Motor neuron (in vitro differentiated cells): Measurements from ENCODE around the gene IGF1R. TPM values are rescaled to one million over a fixed set of nuclear protein-coding genes. Genes with fewer than 3 reads are reported as not detected.

Experiments
- ATAC-seq, 8 experiments: fragments of 200-7000 bp; cut with Tn5 transposase; replicated peaks in 6 of 8; 2 replicates each; pipeline ENCODE4 v1.8.0; 2021; ENCODE audit warnings: mild to moderate bottlenecking in 8 of 8, moderate library complexity in 8 of 8
- H3K27ac ChIP-seq, 2 donors: fragments of 250-450 bp; sonication (Bioruptor Pico); 2 replicates each; pipeline ENCODE4 v1.9.0; 2021; ENCODE audit warnings: antibody characterized with exemption in 2 of 2, mild to moderate bottlenecking in 2 of 2, moderate library complexity in 1 of 2
- H3K4me1 ChIP-seq, 2 donors: fragments of 250-450 bp; sonication (Bioruptor Pico); replicated peaks in 1 of 2; 2 replicates each; pipeline ENCODE4 v1.6.1; 2021; ENCODE audit warnings: antibody characterized with exemption in 2 of 2, mild to moderate bottlenecking in 2 of 2, moderate library complexity in 1 of 2
- H3K4me3 ChIP-seq, 5 donors: fragments of 250-450 bp; sonication (Bioruptor Pico); 2 replicates each; pipeline ENCODE4 v1.9.0; 2021; ENCODE audit warnings: antibody characterized with exemption in 5 of 5, mild to moderate bottlenecking in 5 of 5, moderate library complexity in 4 of 5
- WGBS, 10 experiments: fragments of 450-650 bp; shearing (Covaris generic); methylation state at CpG; one replicate each; pipeline ENCODE4 v1.0.0; 2022; 5-methylcytosine and 5-hydroxymethylcytosine counted together
- in situ Hi-C, 9 experiments: fragments of 400-800 bp; cut with MboI; loops; one replicate each; pipeline ENCODE4 v1.15.0; 2021; ENCODE audit warnings: low sequenced_read_pairs in 9 of 9, low pct_unique_long_range_greater_than_20kb in 2 of 9; ENCODE audit not compliant: unreplicated experiment in 9 of 9
- total RNA-seq, 8 experiments: library from RNA; unstranded; fragments of 300-600 nt; gene quantifications; 2 replicates each; pipeline versions ENCODE4 v1.2.3 to v1.2.4, GENCODE V29; 2022

Gene IGF1R
- total RNA-seq, 8 experiments from 2014 or later, result 12.5 to 43.5 (median 26.1) TPM

DNA sequence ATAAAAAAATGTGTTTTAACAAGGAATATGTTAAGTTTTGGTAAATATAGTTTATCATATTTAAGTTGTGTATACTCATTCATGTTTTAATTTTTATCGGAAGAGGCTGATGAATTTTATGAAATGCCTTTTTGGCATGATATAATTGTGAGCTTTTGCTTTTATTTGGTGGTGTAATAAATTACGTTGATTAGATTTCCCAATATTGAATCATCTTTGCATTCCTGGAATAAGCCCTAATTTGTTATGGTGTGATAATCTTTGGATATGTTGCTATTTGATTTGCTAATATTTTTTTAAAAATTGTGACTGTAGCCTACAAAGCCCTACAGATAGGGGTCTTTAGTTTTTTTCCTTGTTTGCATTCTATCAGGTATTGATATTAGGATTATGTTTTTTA lies 107.4 kb downstream of the IGF1R start:
- H3K27ac ChIP-seq, result no peak overlapping the region
- peaks cover 16 to 19% of the 10 kb centered on the region in 2 donors for H3K4me1 ChIP-seq
- in situ Hi-C loops, result no loop called here
- WGBS, 10 experiments, result 8 to 100% (median 89%) methylated on average over 1 to 2 of the region's 2 CpGs; no CpG with 5 or more reads in 1 of the 10 experiments
- no peak overlapping the region for H3K4me3 ChIP-seq
- peak in 1 of 8 experiments; percentile 49 for ATAC-seq

DNA sequence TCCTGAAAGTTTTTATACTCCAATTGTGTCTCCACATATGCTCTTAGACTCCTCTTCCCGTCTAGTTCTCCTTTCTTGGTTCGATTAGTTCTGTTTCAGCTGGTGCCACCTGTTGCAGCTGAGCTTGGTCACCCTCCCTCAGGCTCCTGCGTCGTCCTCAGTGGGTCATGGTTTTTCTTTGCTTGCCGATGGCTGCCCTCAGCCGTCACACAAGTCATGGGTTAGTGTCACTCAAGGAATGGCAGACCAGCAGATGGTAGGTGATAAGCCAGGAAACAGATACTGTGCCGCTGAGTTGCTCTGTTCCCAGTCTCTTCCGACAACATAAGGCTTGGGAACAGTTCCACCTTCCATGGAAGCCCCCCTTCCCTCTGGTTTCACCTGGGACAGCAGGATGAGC lies 109.9 kb downstream of the IGF1R start:
- Histone ChIP-seq H3K4me1 (peaks cover 16 to 19% of the 10 kb centered on the region in 2 donors), H3K4me3 (no peak overlapping the region), H3K27ac (no peak overlapping the region)
- in situ Hi-C loops, result no loop called here
- ATAC-seq, result no peak
- WGBS, 10 experiments, result 50 to 100% (median 84%) methylated on average over 1 to 6 of the region's 8 CpGs; no CpG with 5 or more reads in 1 of the 10 experiments

- Histone ChIP-seq H3K4me3 (no peak overlapping the region), H3K4me1 (peaks cover 15 to 16% of the 10 kb centered on the region in 2 donors), H3K27ac (no peak overlapping the region)
- in situ Hi-C loops, result no loop called here
- ATAC-seq, result no peak
- 48 to 80% (median 67%) methylated on average over 1 to 3 of the region's 3 CpGs; no CpG with 5 or more reads in 4 of the 10 experiments for WGBS, 10 experiments
These were observed 110.9 kb downstream of the IGF1R start for GRCh38 chr15:98759277-98759676.

GRCh38 chr15:98760112-98760826 lies 111.9 kb downstream of the IGF1R start:
- peaks cover 13 to 16% of the 10 kb centered on the region in 2 donors for H3K4me1 ChIP-seq
- no peak for ATAC-seq
- no peak overlapping the region for H3K4me3 ChIP-seq
- WGBS, 10 experiments, result 40 to 100% (median 89%) methylated on average over 1 to 6 of the region's 9 CpGs; no CpG with 5 or more reads in 2 of the 10 experiments
- H3K27ac ChIP-seq, result no peak overlapping the region
- in situ Hi-C loops, result no loop called here

DNA sequence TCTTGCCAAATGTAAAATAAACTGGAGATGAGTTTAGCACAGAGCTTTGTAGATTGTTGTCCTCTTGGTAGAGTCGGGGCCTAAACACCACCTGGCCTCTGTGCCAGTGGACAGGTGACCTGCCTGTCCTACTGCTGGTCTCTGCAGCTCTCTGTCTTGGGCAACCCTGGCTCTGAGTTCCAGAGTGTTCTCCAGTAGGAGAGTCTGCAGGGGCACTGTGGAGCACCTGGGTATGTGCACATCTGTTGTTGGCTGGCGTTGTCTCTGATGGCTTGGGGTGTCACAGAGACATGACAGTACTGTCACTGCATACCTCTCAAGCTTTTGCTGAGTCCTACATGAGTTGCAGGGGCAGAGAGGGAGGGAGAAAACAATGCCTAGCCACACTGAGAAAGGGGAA lies 112.6 kb downstream of the IGF1R start:
- whole genome bisulfite sequencing, 10 experiments, result 80 to 100% (median 95%) methylated on average over 1 to 2 of the region's 2 CpGs; no CpG with 5 or more reads in 6 of the 10 experiments
- H3K4me3 ChIP-seq, result no peak overlapping the region
- peaks cover 13 to 16% of the 10 kb centered on the region in 2 donors for H3K4me1 ChIP-seq
- in situ Hi-C loops, result no loop called here
- H3K27ac ChIP-seq, result no peak overlapping the region
- ATAC-seq, result no peak

DNA sequence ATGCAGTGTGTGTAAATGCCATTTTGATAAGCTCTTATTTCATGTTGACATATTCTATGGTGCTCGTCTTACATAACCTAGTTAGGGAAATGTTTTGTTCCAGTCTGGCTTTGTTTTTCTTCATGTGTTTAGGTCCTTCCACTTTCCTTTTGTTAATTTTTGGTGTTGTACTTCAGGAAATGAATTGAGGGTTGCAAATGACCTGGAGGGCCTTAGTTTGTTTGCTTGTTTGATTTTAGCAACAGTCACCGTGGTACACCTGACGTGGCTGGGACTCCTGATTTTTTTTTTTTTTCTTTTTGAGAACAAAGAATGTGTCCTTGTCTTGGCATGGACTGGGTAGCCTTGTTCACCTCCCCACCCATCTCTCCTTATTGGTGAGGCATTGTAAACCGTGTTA lies 114.8 kb downstream of the IGF1R start:
- no peak for ATAC-seq
- 50 to 100% (median 85%) methylated on average over 1 to 4 of the region's 4 CpGs for WGBS, 10 experiments
- H3K4me3 ChIP-seq, result no peak overlapping the region
- no peak overlapping the region for H3K27ac ChIP-seq
- in situ Hi-C loops, result no loop called here
- H3K4me1 ChIP-seq, result peaks cover 13 to 16% of the 10 kb centered on the region in 2 donors

- in situ Hi-C loops, result no loop called here
- no peak overlapping the region for H3K27ac ChIP-seq
- 95 to 100% (median 100%) methylated on average over 2 of the region's 2 CpGs; no CpG with 5 or more reads in 2 of the 10 experiments for WGBS, 10 experiments
- no peak overlapping the region for H3K4me3 ChIP-seq
- H3K4me1 ChIP-seq, result peaks cover 6 to 11% of the 10 kb centered on the region in 2 donors
- ATAC-seq, result no peak
These were observed 116.0 kb downstream of the IGF1R start for GRCh38 chr15:98764291-98764690.

- 100% methylated on average over 1 to 2 of the region's 2 CpGs; no CpG with 5 or more reads in 8 of the 10 experiments for WGBS, 10 experiments
- no peak overlapping the region for H3K27ac ChIP-seq
- in situ Hi-C loops, result no loop called here
- H3K4me3 ChIP-seq, result no peak overlapping the region
- ATAC-seq, result no peak
- peaks cover 3 to 5% of the 10 kb centered on the region in 2 donors for H3K4me1 ChIP-seq
These were observed 117.3 kb downstream of the IGF1R start for GRCh38 chr15:98765610-98766009.

GRCh38 chr15:98767692-98768091 lies 119.4 kb downstream of the IGF1R start:
- WGBS, 10 experiments, result 87 to 100% (median 100%) methylated on average over 1 to 4 of the region's 4 CpGs; no CpG with 5 or more reads in 1 of the 10 experiments
- ATAC-seq, result no peak
- Histone ChIP-seq H3K4me1 (peaks cover 5 to 7% of the 10 kb centered on the region in 2 donors), H3K4me3 (no peak overlapping the region), H3K27ac (no peak overlapping the region)
- in situ Hi-C loops, result no loop called here

GRCh38 chr15:98769867-98770266 lies 121.5 kb downstream of the IGF1R start:
- in situ Hi-C loops, result no loop called here
- no peak overlapping the region for H3K27ac ChIP-seq
- H3K4me3 ChIP-seq, result no peak overlapping the region
- H3K4me1 ChIP-seq, result peaks cover 4 to 5% of the 10 kb centered on the region in 2 donors
- 65 to 100% (median 94%) methylated on average over 1 to 6 of the region's 6 CpGs for WGBS, 10 experiments
- no peak for ATAC-seq

GRCh38 chr15:98770984-98771383 lies 122.6 kb downstream of the IGF1R start:
- WGBS, 10 experiments, result 20 to 86% (median 57%) methylated on average over 1 to 3 of the region's 3 CpGs; no CpG with 5 or more reads in 4 of the 10 experiments
- in situ Hi-C loops, result no loop called here
- Histone ChIP-seq H3K4me1 (peaks cover 4 to 5% of the 10 kb centered on the region in 2 donors), H3K27ac (no peak overlapping the region), H3K4me3 (no peak overlapping the region)
- ATAC-seq, result no peak

- in situ Hi-C loops, result no loop called here
- H3K4me3 ChIP-seq, result no peak overlapping the region
- peaks cover 4 to 5% of the 10 kb centered on the region in 2 donors for H3K4me1 ChIP-seq
- peak in 1 of 8 experiments; percentile 41 for ATAC-seq
- no peak overlapping the region for H3K27ac ChIP-seq
- WGBS, 10 experiments, result 17 to 100% (median 83%) methylated on average over 1 to 4 of the region's 4 CpGs; no CpG with 5 or more reads in 1 of the 10 experiments
These were observed 123.2 kb downstream of the IGF1R start for GRCh38 chr15:98771541-98771940.

- 62 to 100% (median 93%) methylated on average over 1 to 3 of the region's 3 CpGs; no CpG with 5 or more reads in 4 of the 10 experiments for WGBS, 10 experiments
- ATAC-seq, result no peak
- no peak overlapping the region for H3K27ac ChIP-seq
- in situ Hi-C loops, result no loop called here
- no peak overlapping the region for H3K4me3 ChIP-seq
- H3K4me1 ChIP-seq, result peaks cover 11 to 16% of the 10 kb centered on the region in 2 donors
These were observed 124.6 kb downstream of the IGF1R start for GRCh38 chr15:98772895-98773294.
